HG03354 (cell line): ENCODE data around the gene STAG3.
"Not testable (repeated sequence)": the region's sequence is repeated elsewhere in the genome, so short reads cannot be mapped to it uniquely, and the experiment has no call there.

ENCODE experiments used
- ATAC-seq: cut with Tn5 transposase; IDR thresholded peaks from one replicate; pipeline ENCODE4 v1.9.1; 2021; ENCODE audit warnings: mild to moderate bottlenecking; ENCODE audit not compliant: unreplicated experiment, poor library complexity, severe bottlenecking

Gene STAG3

GRCh38 chr7:100234660-100235317 lies 57.1 kb downstream of the STAG3 start:
- ATAC-seq: not testable (repeated sequence)

DNA sequence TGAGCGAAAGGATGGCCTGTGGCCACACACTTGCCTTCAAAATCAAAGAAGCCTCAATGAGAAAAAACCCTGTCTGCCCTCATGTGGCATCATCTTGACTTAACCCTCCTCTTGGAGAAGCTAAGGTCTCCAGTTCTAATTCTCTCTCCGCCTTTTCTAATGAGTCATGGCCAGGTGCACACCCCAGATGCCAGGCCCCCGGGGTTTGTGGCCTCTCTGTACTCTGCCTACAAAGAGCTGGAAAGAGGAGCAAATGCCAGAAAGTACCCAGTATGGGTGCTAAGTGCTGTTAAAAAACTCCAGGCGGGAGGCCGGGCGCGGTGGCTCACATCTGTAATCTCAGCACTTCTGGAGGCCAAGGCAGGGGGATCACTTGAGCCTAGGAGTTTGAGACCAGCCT lies 62.3 kb downstream of the STAG3 start:
- not testable (repeated sequence) for ATAC-seq

DNA sequence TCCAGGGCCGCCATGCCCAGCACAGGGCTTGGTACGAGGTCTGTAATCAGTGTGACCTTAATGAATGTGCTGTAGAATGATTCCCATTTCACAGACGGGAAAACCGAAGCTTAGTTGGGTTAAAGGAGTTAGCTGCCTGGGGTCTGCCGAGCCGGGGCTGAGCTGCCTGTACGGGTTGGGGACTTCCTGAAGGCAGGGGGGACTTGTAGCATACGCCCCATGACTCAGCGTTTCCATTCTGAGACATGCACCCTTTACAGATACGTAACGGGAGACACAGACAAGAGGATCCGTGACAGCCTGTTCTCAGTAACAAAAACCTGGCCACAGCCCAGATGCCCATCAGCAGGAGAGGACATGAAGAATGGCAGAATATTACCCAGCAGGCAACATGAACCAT lies 65.7 kb downstream of the STAG3 start:
- ATAC-seq: peak; percentile 62

- ATAC-seq: not testable (repeated sequence)
Measured at GRCh38 chr7:100244988-100245605, 67.4 kb downstream of the STAG3 start.

GRCh38 chr7:100246121-100246864 lies 68.6 kb downstream of the STAG3 start:
- ATAC-seq: not testable (repeated sequence)

GRCh38 chr7:100246865-100247137 lies 69.1 kb downstream of the STAG3 start:
- not testable (repeated sequence) for ATAC-seq

DNA sequence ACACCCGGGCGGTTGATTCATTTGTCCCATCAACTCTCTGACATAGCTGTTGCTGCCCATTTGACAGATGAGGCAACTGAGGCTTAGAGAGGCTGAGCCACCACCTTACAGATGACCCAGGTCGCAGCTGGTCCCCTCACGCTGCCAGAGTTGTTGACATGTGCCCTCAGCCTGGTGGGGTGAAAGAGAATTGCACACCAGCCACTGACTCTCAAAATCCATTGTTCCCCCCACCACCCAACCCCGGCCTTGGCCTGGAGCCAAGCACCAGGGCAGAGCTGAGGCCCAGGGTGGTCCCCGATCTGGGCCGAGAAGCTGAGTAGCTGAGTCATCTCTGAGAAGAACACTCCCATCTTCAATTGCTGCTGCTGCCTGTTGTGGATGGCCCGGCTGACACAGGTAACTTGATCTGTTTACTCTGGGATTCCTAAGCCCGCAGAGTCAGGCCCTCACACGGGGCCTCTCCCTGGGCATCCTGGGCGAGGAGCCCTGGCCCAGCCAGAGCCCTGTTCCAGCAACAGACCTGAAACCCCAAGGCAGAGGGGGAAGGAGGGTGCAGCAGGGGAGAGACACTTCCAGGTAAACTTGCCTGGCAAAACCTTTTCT lies 69.5 kb downstream of the STAG3 start:
- ATAC-seq: no peak

DNA sequence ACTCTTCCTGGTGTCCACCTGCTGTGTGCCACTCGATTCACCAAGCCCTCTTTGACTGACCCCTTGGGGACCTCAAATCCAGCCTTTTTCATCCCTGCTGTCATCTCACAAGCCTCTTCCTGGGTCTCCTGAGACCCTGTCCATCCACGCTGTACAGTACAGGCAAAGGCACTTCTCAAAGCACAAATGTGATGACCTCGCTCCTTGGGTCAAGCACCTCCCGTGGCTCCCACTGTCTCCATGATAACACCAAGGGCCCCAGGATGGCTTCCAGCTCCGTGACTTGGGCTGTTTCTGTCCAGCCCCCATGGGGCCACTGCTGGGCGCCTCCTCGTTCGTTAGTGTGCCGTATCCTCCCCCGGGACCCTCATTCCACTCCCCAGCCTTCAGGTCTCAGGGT lies 70.8 kb downstream of the STAG3 start:
- ATAC-seq: no peak

- no peak for ATAC-seq
Measured at GRCh38 chr7:100257017-100257416, 79.3 kb downstream of the STAG3 start.

GRCh38 chr7:100259984-100260383 lies 82.3 kb downstream of the STAG3 start:
- not testable (repeated sequence) for ATAC-seq

- ATAC-seq: not testable (repeated sequence)
Measured at GRCh38 chr7:100262896-100263295, 85.2 kb downstream of the STAG3 start.
